GM18502 (cell line): ENCODE measurements around the gene ZNF468.
"Not testable (repeated sequence)": the region's sequence is repeated elsewhere in the genome, so short reads cannot be mapped to it uniquely, and the experiment has no call there.

Experiments used
- ATAC-seq: cut with Tn5 transposase; IDR thresholded peaks from one replicate; pipeline ENCODE4 v1.9.1; 2021; ENCODE audit warnings: mild to moderate bottlenecking; ENCODE audit not compliant: unreplicated experiment, poor library complexity

Gene ZNF468

GRCh38 chr19:52857378-52858191, at the start of gene ZNF468:
ZNF468 (minus strand) TSS chr19:52857619; CDS start chr19:52854272, 3,347 bp downstream.
- peak; percentile 98 for ATAC-seq

DNA sequence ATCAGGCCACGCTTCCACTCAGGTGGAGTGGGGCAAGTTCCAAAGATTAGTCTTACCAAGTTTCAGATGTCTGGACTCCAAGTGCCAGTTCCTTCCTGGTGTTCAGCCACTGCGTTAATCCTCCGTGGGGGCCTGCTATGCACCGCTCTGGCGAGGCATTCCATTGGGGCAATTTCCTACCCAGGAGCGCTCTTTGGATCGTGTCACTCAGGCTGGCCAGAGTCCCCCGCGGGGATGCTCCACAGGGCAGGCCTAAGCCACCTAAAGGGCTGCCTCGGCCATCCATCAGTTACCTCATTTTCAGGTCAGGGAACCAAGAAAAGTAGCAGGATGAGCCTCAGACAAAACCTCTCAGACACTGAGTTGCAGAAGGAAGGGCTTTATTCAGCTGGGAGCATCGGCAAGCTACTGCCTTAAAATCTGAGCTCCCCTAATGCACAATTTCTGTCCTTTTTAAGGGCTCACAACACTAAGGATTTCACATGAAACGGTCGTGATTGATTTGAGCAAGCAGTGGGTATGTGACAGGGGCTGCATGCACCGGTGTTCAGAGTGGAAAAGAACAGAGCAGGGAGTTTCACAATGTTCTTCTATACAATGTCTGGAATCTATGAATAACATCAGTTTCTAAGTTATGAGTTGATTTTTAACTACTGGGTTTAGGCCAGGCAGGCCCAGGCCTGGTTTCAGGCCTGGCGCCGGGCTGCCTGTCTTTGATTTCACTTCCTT, 46.8 kb upstream of the ZNF468 start:
- ATAC-seq, result not testable (repeated sequence)

DNA sequence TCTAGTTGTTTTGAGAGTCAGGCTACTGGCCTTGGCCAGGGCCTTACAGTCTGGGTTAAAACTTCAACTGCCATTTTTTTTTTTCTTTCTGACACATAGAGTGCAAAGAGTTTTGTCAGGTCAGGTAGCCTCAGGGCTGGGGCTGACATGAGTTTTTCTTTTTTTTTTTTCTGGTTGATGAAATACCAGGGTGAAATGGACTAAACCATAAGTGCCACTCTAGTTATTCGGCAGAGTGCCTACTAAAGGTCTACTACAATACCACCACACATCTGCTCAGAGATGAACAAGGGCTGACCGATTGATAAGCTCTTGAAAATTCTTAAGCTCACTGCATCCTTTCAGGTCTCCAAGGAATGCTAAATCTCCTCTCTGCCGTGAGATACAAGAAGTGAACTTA, 44.4 kb upstream of the ZNF468 start:
- no peak for ATAC-seq

DNA sequence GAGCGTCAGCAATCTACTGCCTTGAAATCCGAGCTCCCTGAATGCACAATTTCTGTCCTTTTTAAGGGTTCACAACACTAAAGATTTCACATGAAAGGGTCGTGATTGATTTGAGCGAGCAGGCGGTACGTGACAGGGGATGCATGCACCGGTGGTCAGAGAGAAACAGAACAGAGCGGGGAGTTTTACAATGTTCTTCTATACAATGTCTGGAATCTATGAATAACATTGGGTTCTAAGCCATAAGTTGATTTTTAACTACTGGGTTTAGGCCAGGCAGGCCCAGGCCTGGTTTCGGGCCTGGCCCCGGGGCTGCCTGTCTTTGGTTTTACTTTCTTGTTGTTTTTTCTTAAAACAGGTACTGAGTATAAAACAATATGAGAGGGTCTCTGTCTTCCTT, 41.2 kb upstream of the ZNF468 start:
- not testable (repeated sequence) for ATAC-seq

DNA sequence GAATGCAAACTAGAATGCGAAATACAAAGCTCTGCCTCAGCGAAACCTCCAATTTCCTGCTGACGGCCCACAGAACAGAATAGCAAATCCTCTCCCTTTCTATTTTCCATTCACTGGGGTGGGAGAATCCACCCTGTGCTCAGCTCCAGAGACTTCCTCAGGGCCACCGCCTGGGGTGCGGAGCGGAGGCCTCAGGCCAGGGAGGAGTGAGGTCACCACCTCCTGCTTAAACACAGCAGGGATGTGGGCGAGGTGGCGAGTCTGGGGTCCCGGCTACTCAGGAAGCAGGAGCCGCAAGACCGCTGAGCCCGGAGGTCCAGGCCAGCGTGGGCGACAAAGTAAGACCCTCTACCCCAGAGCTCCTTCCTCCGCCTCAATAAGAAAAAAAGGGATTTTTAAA, 40.7 kb upstream of the ZNF468 start:
- ATAC-seq, result no peak

GRCh38 chr19:52897138-52897935, 39.9 kb upstream of the ZNF468 start, which contains the start of gene ZNF320:
ZNF320 (minus strand) TSS chr19:52897635; CDS start chr19:52890255, 7,380 bp downstream.
- ATAC-seq, result peak; percentile 98

GRCh38 chr19:52896431-52897137, 39.2 kb upstream of the ZNF468 start:
- no peak for ATAC-seq

- no peak for ATAC-seq
Observed at GRCh38 chr19:52891336-52891735, 33.9 kb upstream of the ZNF468 start.

GRCh38 chr19:52889931-52890330, 32.5 kb upstream of the ZNF468 start:
- ATAC-seq, result no peak

DNA sequence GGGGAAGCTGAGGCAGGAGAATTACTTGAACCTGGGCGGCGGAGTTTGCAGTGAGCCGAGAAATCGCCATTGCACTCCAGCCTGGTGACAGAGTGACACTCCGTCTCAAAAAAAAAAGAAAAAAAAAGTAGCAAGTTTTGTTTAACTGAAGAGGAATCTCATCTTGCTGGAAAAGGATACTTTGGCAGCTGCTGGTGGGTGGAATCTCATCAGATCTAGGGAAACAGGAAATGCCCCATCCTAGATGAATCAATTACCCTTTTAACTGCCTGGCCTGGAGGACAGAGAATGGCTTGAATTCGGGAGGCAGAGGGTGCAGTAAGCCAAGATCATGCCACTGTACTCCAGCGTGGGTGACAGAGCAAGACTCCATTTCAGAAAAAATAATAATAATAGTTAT, 31.7 kb upstream of the ZNF468 start:
- no peak for ATAC-seq

DNA sequence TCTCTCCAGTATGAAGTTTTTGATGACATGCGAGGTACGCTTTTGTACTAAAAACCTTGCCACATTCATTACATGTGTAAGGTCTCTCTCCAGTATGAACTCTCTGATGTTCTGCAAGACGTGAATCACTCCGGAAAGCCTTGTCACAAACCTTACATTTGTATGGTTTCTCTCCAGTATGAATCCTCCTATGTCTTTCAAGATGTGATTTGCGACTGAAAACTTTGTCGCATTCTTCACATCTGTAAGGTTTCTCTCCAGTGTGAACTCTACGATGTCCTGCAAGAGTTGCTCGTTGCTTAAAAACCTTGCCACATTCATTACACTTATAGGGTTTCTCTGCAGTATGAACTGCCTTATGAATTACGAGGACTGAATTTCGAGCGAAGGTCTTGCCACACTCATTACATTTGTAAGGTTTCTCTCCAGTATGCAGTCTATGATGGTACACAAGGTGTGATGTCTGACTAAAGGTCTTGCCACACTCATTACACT, 23.5 kb upstream of the ZNF468 start:
- no peak for ATAC-seq

GRCh38 chr19:52872996-52873395, 15.6 kb upstream of the ZNF468 start:
- not testable (repeated sequence) for ATAC-seq

- ATAC-seq, result no peak
Observed at GRCh38 chr19:52871466-52871865, 14.0 kb upstream of the ZNF468 start.

DNA sequence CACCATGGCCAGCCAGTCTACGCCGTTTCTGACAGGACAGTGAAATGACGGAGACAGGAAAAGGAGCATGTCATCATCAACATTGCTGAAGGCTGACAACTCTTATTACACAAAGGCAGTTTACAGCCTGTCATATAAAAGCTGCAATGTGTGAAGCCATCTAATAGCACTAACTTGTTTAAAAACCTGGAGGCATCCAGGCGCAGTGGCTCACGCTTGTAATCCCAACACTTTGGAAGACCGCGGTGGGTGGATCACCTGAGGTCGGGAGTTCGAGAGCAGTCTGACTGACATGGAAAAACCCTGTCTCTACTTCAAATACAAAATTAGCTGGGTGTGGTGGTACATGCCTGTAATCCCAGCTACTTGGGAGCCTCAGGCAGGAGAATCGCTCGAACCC, 10.6 kb upstream of the ZNF468 start:
- ATAC-seq, result not testable (repeated sequence)

- ATAC-seq, result not testable (repeated sequence)
Observed at GRCh38 chr19:52856540-52857377, 660 bp downstream of the ZNF468 start.

- not testable (repeated sequence) for ATAC-seq
Observed at GRCh38 chr19:52847352-52847751, 10.1 kb downstream of the ZNF468 start.

DNA sequence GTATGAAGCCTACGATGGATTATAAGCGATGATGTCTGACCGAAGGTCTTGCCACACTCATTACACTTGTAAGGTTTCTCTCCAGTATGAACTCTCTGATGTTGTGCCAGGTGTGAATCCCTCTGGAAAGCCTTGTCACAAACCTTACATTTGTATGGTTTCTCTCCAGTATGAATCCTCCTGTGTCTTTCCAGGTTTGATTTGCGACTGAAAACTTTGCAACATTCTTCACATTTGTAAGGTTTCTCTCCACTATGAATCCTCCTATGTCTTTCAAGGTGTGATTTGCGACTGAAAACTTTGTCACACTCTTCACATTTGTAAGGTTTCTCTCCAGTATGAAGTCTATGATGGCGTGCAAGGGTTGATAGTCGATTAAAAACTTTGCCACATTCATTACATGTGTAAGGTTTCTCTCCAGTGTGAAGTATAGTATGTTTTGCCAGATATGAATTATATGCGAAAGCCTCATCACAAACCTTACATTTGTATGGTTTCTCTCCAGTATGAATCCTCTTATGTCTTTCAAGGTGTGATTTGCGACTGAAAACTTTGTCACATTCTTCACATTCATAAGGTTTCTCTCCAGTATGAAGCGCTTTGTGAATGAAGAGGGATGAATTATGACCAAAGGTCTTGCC, 16.5 kb downstream of the ZNF468 start:
- ATAC-seq, result not testable (repeated sequence)

GRCh38 chr19:52834289-52834688, 23.1 kb downstream of the ZNF468 start:
- not testable (repeated sequence) for ATAC-seq
